Endothelial cell of umbilical vein (primary cell): ENCODE results near the gene NKX2-4. TPM values are rescaled to one million over a fixed set of nuclear protein-coding genes. Genes with fewer than 3 reads are reported as not detected.
A peak's percentile ranks its signal among the peaks of the same experiment; 100 is the strongest.

Experiments used
- BruUV-seq: library from RNA; stranded (reverse); fragments of 400-500 nt; replicated peaks from 2 replicates; lab custom pipeline; 2021; lab: Mats Ljungman, UMichigan
- CTCF ChIA-PET: fragments of 300-600, 350-600 bp; sonication (Branson Sonifier 250); formaldehyde crosslinking; loops from one replicate; lab custom pipeline; 2021; ENCODE audit warnings: antibody characterized with exemption, inconsistent platforms; lab: Charles Lee
- POLR2A ChIA-PET: fragments of 300-600, 350-600 bp; sonication (Branson Sonifier 250); formaldehyde crosslinking; loops from one replicate; lab custom pipeline; 2021; ENCODE audit warnings: antibody characterized with exemption, inconsistent platforms; lab: Charles Lee
- DNase-seq: peaks from one replicate; pipeline ENCODE4 v3.0.0-alpha.2; 2011; ENCODE audit warnings: low read depth, low spot score
- FAIRE-seq: peaks from 2 replicates; lab custom pipeline; 2011; peaks lifted over from hg19 to GRCh38; lab: Jason Lieb, UNC
- H2AFZ ChIP-seq: 2 replicates; pipeline ENCODE4 v1.6.0; 2012; ENCODE audit warnings: low read depth, low read length, control low read depth, inconsistent platforms
- H3K27ac ChIP-seq: 2 replicates; pipeline ENCODE4 v1.5.1; 2011; ENCODE audit warnings: low read depth, mild to moderate bottlenecking, control low read depth, low read length, moderate library complexity; ENCODE audit not compliant: insufficient read depth
- H3K27me3 ChIP-seq, 2 experiments: 2 replicates each; pipeline versions ENCODE4 v1.6.0 to v1.6.1; 2011; ENCODE audit warnings: low read length in 2 of 2, mixed read lengths in 1 of 2; ENCODE audit not compliant: control insufficient read depth in 2 of 2, insufficient read depth in 2 of 2
- H3K36me3 ChIP-seq, 2 experiments: 2 replicates in 1 of 2; 3 replicates in 1 of 2; pipeline ENCODE4 v1.5.1; 2011; ENCODE audit warnings: low read length in 2 of 2, mild to moderate bottlenecking in 1 of 2, moderate library complexity in 1 of 2; ENCODE audit not compliant: control insufficient read depth in 2 of 2, insufficient read depth in 2 of 2; ENCODE audit errors: extremely low read depth in 1 of 2
- H3K4me1 ChIP-seq: 3 replicates; pipeline ENCODE4 v1.5.1; 2011; ENCODE audit warnings: mild to moderate bottlenecking, low read length; ENCODE audit not compliant: control insufficient read depth, insufficient read depth; ENCODE audit errors: extremely low read depth
- H3K4me2 ChIP-seq: 2 replicates; pipeline ENCODE4 v1.6.1; 2011; ENCODE audit warnings: low read length, control low read depth, mixed read lengths; ENCODE audit not compliant: insufficient read depth
- H3K4me3 ChIP-seq, 3 experiments: fragments of 200-600 bp in 1 of 3; sonication (generic), shearing (Covaris generic) in 1 of 3; replicated peaks in 1 of 3; 2 replicates each; pipeline ENCODE4 v1.5.1; 2011 to 2016; ENCODE audit warnings: control low read depth in 3 of 3, low read length in 3 of 3, mild to moderate bottlenecking in 2 of 3, inconsistent platforms in 1 of 3, low read depth in 1 of 3, moderate library complexity in 1 of 3; ENCODE audit not compliant: insufficient read depth in 1 of 3
- H3K79me2 ChIP-seq: 2 replicates; pipeline ENCODE4 v1.6.0; 2012; ENCODE audit warnings: low read length, inconsistent platforms; ENCODE audit not compliant: control insufficient read depth, insufficient read depth
- H3K9ac ChIP-seq: replicated peaks from 2 replicates; pipeline ENCODE3; 2011; ENCODE audit warnings: low read length, control low read depth; ENCODE audit not compliant: insufficient read depth; ENCODE audit errors: extremely low read depth
- H3K9me1 ChIP-seq: replicated peaks from 3 replicates; pipeline ENCODE4 v1.6.0; 2011; ENCODE audit warnings: mild to moderate bottlenecking, low read length; ENCODE audit not compliant: control insufficient read depth, insufficient read depth; ENCODE audit errors: extremely low read depth
- H3K9me3 ChIP-seq: replicated peaks from 2 replicates; pipeline ENCODE4 v1.5.1; 2012; ENCODE audit warnings: low read length, inconsistent platforms; ENCODE audit not compliant: control insufficient read depth, insufficient read depth
- H4K20me1 ChIP-seq: replicated peaks from 2 replicates; pipeline ENCODE3; 2011; ENCODE audit warnings: mild to moderate bottlenecking, low read length; ENCODE audit not compliant: control insufficient read depth, insufficient read depth; ENCODE audit errors: extremely low read depth
- EZH2 ChIP-seq: IDR thresholded peaks from 2 replicates; pipeline ENCODE4 v1.6.1; 2012; ENCODE audit warnings: borderline replicate concordance, low read depth, mild to moderate bottlenecking, moderate library complexity, low read length, inconsistent platforms; ENCODE audit not compliant: severe bottlenecking
- FOS ChIP-seq: IDR thresholded peaks from 2 replicates; pipeline ENCODE4 v1.6.1; 2011; ENCODE audit warnings: mild to moderate bottlenecking, low read length, moderate library complexity, borderline replicate concordance; ENCODE audit not compliant: insufficient read depth
- GATA2 ChIP-seq: IDR thresholded peaks from 2 replicates; pipeline ENCODE4 v1.7.0; 2011; ENCODE audit warnings: low read depth, mild to moderate bottlenecking, moderate library complexity, mixed read lengths, low read length; ENCODE audit not compliant: insufficient read length, insufficient read depth
- JUN ChIP-seq: IDR thresholded peaks from 2 replicates; pipeline ENCODE4 v1.6.1; 2011; ENCODE audit warnings: borderline replicate concordance, low read depth; ENCODE audit not compliant: insufficient read length, insufficient read depth
- MYC ChIP-seq: IDR thresholded peaks from one replicate; pipeline ENCODE4 v1.6.1; 2011; ENCODE audit warnings: mild to moderate bottlenecking, low read depth, low read length
- POLR2A ChIP-seq: IDR thresholded peaks from 2 replicates; pipeline ENCODE4 v1.6.1; 2012; ENCODE audit warnings: low read depth, mild to moderate bottlenecking, control low read depth, low read length
- dilution Hi-C: fragments of 300-500 bp; cut with MboI; formaldehyde crosslinking; loops from one replicate; pipeline ENCODE4 v1.15.0; 2019; ENCODE audit warnings: low sequenced_read_pairs; ENCODE audit not compliant: extremely low pct_ligation_motif_present
- intact Hi-C: fragments of 100-400 bp; cut with micrococcal nuclease; formaldehyde crosslinking; loops from one replicate; pipeline ENCODE4 v1.10.0; 2022
- polyA plus RNA-seq, 4 experiments: library from polyadenylated mRNA; depleted of rRNA in 3 of 4; stranded (reverse) in 3 of 4; unstranded in 1 of 4; fragments of >200 nt; gene quantifications; 2 replicates each; pipeline versions ENCODE4 v1.2.1 to v1.2.3, GENCODE V29; 2011 to 2012; ENCODE audit warnings: missing spikeins in 1 of 4
- total RNA-seq: library from RNA; stranded (reverse); gene quantifications from 2 replicates; pipeline ENCODE4 v1.2.3, GENCODE V29; 2021
- TF ChIP-seq, protein P1 (sequence below): IDR thresholded peaks from 2 replicates; pipeline ENCODE4 v1.6.1; 2011; ENCODE audit not compliant: insufficient read depth, insufficient read length
- TF ChIP-seq, protein P2 (sequence below), 2 donors: IDR thresholded peaks; 1 replicate in 1 of 2; 2 replicates in 1 of 2; pipeline ENCODE4 v1.5.1; 2011; ENCODE audit warnings: low read length in 2 of 2, mild to moderate bottlenecking in 2 of 2, moderate library complexity in 2 of 2, control low read depth in 1 of 2, inconsistent platforms in 1 of 2, low read depth in 1 of 2; ENCODE audit not compliant: insufficient read depth in 1 of 2; ENCODE audit errors: extremely low read depth in 1 of 2

Gene NKX2-4
- total and polyA plus RNA-seq, 2 donors (not counting 3 experiments of a cell fraction or from before 2014, with no cell fraction given), result not detected

GRCh38 chr20:21396599-21397340 is 556 bp downstream of the NKX2-4 start:
- TF ChIP-seq EZH2 (peak; percentile 96), FOS (no peak)
- H3K9ac ChIP-seq, result no peak overlapping the region
- no peaks in the 10 kb centered on the region for H3K9me3 ChIP-seq
- intact Hi-C loops, result loop anchor here (5.0 to 10.0 kb wide), 2 partner anchors 111 to 272 kb away; partner anchors contain the start of gene KIZ
- DNase-seq, result no peak
- H4K20me1 ChIP-seq, result peaks cover 2% of the 10 kb centered on the region
- POLR2A ChIA-PET, result interaction anchor here (1.2 kb wide), 1 partner anchor 9 kb away, joined by 3 read pairs; no protein-coding TSS in a partner anchor
- H3K4me3 ChIP-seq, result no peak overlapping the region
- no peaks in the 10 kb centered on the region for H3K36me3 ChIP-seq
- dilution Hi-C loops, result no loop called here
- peaks cover 67 to 100% of the 10 kb centered on the region in 2 experiments for H3K27me3 ChIP-seq
- peak overlapping the region; percentile 36 for H2AFZ ChIP-seq
- no peaks in the 10 kb centered on the region for H3K9me1 ChIP-seq
- peak overlapping the region; percentile 3 for H3K4me2 ChIP-seq
- no peak overlapping the region for H3K27ac ChIP-seq
- FAIRE-seq, result no peak
- H3K79me2 ChIP-seq, result no peaks in the 10 kb centered on the region
- CTCF ChIA-PET, result no interaction called here
- BruUV-seq, result no TSS peak
- H3K4me1 ChIP-seq, result peaks cover 7% of the 10 kb centered on the region

DNA sequence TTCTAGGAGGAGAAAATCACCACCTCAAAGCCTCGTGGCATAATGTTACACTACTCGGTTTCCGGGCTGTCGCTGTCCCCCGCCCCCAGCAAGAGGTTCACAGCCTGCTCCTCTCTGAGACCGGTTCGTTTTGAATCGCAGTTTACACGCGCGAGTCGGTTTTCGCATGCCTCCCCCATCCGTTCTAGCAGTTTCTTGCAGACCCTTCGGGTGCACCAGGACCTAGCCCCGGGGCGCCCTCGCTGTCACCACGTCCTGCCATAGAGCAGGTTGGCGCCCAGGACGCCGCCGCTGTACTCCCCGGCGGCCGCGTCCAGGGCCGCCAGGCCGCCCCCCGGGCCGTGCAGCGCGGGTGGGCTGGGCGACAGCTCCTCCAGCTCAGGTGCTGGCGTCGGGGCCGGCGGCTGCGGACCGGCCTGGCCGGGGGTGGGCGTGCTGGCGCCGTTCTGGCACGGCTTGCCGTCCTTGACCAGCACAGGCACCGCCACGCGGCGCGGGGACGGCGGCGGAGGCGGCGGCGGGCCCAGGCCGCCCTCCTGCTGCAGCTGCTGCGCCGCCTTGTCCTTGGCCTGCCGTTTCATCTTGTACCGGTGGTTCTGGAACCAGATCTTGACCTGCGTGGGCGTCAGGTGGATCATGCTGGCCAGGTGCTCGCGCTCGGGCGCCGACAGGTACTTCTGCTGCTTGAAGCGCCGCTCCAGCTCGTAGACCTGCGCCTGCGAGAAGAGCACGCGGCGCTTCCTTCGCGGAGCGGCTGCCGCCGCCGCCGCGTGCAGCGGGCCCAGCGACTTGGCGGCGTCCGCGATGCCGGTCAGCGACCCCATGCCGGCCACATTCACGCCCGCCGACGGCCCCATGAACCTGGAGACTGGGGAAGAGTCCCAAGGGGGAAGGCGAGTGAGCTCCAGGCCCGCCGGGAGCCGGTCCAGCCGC is 1.4 kb downstream of the NKX2-4 start:
- intact Hi-C loops, result loop anchor here (5.0 to 10.0 kb wide), 2 partner anchors 111 to 271 kb away; partner anchors contain the start of gene KIZ

More for the DNA sequence above, 1.4 kb downstream of the NKX2-4 start:
- peaks cover 7% of the 10 kb centered on the region for H3K4me1 ChIP-seq
- peaks cover 70 to 100% of the 10 kb centered on the region in 2 experiments for H3K27me3 ChIP-seq
- no peaks in the 10 kb centered on the region for H3K79me2 ChIP-seq
- H4K20me1 ChIP-seq, result peaks cover 2% of the 10 kb centered on the region
- BruUV-seq, result no TSS peak
- CTCF ChIA-PET, result interaction anchor here (1.4 kb wide), 1 partner anchor 160 kb away, joined by 9 read pairs; no protein-coding TSS in a partner anchor
- POLR2A ChIA-PET, result interaction anchor here (1.2 kb wide), 1 partner anchor 10 kb away, joined by 3 read pairs; no protein-coding TSS in a partner anchor
- H3K36me3 ChIP-seq, result no peaks in the 10 kb centered on the region
- H3K9ac ChIP-seq, result no peak overlapping the region
- dilution Hi-C loops, result no loop called here
- no peaks in the 10 kb centered on the region for H3K9me3 ChIP-seq
- no peak for TF ChIP-seq POLR2A
- TF ChIP-seq, protein P1, sequence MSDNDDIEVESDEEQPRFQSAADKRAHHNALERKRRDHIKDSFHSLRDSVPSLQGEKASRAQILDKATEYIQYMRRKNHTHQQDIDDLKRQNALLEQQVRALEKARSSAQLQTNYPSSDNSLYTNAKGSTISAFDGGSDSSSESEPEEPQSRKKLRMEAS, result no peak
- no peak for TF ChIP-seq MYC
- no peak for TF ChIP-seq GATA2
- TF ChIP-seq, protein P2, sequence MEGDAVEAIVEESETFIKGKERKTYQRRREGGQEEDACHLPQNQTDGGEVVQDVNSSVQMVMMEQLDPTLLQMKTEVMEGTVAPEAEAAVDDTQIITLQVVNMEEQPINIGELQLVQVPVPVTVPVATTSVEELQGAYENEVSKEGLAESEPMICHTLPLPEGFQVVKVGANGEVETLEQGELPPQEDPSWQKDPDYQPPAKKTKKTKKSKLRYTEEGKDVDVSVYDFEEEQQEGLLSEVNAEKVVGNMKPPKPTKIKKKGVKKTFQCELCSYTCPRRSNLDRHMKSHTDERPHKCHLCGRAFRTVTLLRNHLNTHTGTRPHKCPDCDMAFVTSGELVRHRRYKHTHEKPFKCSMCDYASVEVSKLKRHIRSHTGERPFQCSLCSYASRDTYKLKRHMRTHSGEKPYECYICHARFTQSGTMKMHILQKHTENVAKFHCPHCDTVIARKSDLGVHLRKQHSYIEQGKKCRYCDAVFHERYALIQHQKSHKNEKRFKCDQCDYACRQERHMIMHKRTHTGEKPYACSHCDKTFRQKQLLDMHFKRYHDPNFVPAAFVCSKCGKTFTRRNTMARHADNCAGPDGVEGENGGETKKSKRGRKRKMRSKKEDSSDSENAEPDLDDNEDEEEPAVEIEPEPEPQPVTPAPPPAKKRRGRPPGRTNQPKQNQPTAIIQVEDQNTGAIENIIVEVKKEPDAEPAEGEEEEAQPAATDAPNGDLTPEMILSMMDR (IDR thresholded peaks at IDR 0.05; ENCODE audit: extremely low read depth in 1 of 2, insufficient read depth in 1 of 2, low read depth in 1 of 2, low read length in 2 of 2), result no peak
- TF ChIP-seq JUN, result no peak
- peak; percentile 100 for TF ChIP-seq EZH2
- TF ChIP-seq FOS, result no peak
- DNase-seq (peak; percentile 32), FAIRE-seq (no peak)
- H3K4me2 ChIP-seq, result peak overlapping the region; percentile 3
- H3K27ac ChIP-seq, result no peak overlapping the region
- peak overlapping the region; percentile 6 for H2AFZ ChIP-seq
- H3K9me1 ChIP-seq, result no peaks in the 10 kb centered on the region
- no peak overlapping the region for H3K4me3 ChIP-seq
